ENCODE results near the gene SIPA1L3.

Gene SIPA1L3

GRCh38 chr19:38032951-38033350, 125.9 kb downstream of the SIPA1L3 start:
- no peak overlapping the region for H3K27ac ChIP-seq (ENCODE audit: low read depth, low read length, severe bottlenecking)
- H3K9me3 ChIP-seq (ENCODE audit: control insufficient read depth, low read length), result no peaks in the 10 kb centered on the region
- no peak overlapping the region for H3K4me3 ChIP-seq (ENCODE audit: extremely low read depth, insufficient read depth, low read length, poor library complexity, severe bottlenecking)
- 93 to 100% methylated on average over 2 to 4 of the region's 5 CpGs for WGBS, 2 experiments (ENCODE audit: insufficient coverage in 2 of 2)
- H3K36me3 ChIP-seq (ENCODE audit: control insufficient read depth, insufficient read depth, low read length), result peaks cover 5% of the 10 kb centered on the region
- H3K4me1 ChIP-seq (ENCODE audit: control insufficient read depth, insufficient read depth, low read length, poor library complexity, severe bottlenecking), result peaks cover 9% of the 10 kb centered on the region

GRCh38 chr19:38033658-38034491, 126.9 kb downstream of the SIPA1L3 start:
- no peak overlapping the region for H3K4me3 ChIP-seq (ENCODE audit: extremely low read depth, insufficient read depth, low read length, poor library complexity, severe bottlenecking)
- WGBS, 2 experiments (ENCODE audit: insufficient coverage in 2 of 2), result 74 to 87% methylated on average over 15 to 16 of the region's 17 CpGs

GRCh38 chr19:38034492-38034860, 127.5 kb downstream of the SIPA1L3 start:
- no peaks in the 10 kb centered on the region for H3K9me3 ChIP-seq (ENCODE audit: control insufficient read depth, low read length)
- H3K27ac ChIP-seq (ENCODE audit: low read depth, low read length, severe bottlenecking), result no peak overlapping the region
- H3K36me3 ChIP-seq (ENCODE audit: control insufficient read depth, insufficient read depth, low read length), result peaks cover 5% of the 10 kb centered on the region
- 87 to 89% methylated on average over 5 of the region's 5 CpGs for WGBS, 2 experiments (ENCODE audit: insufficient coverage in 2 of 2)
- H3K4me1 ChIP-seq (ENCODE audit: control insufficient read depth, insufficient read depth, low read length, poor library complexity, severe bottlenecking), result peaks cover 9% of the 10 kb centered on the region
- H3K4me3 ChIP-seq (ENCODE audit: extremely low read depth, insufficient read depth, low read length, poor library complexity, severe bottlenecking), result no peak overlapping the region

More at GRCh38 chr19:38033658-38034491, 126.9 kb downstream of the SIPA1L3 start:
- H3K4me1 ChIP-seq (ENCODE audit: control insufficient read depth, insufficient read depth, low read length, poor library complexity, severe bottlenecking), result peaks cover 9% of the 10 kb centered on the region
- H3K36me3 ChIP-seq (ENCODE audit: control insufficient read depth, insufficient read depth, low read length), result peaks cover 5% of the 10 kb centered on the region
- no peak overlapping the region for H3K27ac ChIP-seq (ENCODE audit: low read depth, low read length, severe bottlenecking)
- H3K9me3 ChIP-seq (ENCODE audit: control insufficient read depth, low read length), result no peaks in the 10 kb centered on the region

- Histone ChIP-seq H3K9me3 (ENCODE audit: control insufficient read depth, low read length) (no peaks in the 10 kb centered on the region), H3K36me3 (ENCODE audit: control insufficient read depth, insufficient read depth, low read length) (peaks cover 2% of the 10 kb centered on the region), H3K27ac (ENCODE audit: low read depth, low read length, severe bottlenecking) (no peak overlapping the region), H3K4me3 (ENCODE audit: extremely low read depth, insufficient read depth, low read length, poor library complexity, severe bottlenecking) (no peak overlapping the region), H3K4me1 (ENCODE audit: control insufficient read depth, insufficient read depth, low read length, poor library complexity, severe bottlenecking) (peaks cover 9% of the 10 kb centered on the region)
- WGBS, 2 experiments (ENCODE audit: insufficient coverage in 2 of 2), result 91 to 92% methylated on average over 16 of the region's 17 CpGs
Measured at GRCh38 chr19:38035515-38036495, 128.8 kb downstream of the SIPA1L3 start.

GRCh38 chr19:38036707-38037611, 130.0 kb downstream of the SIPA1L3 start:
- WGBS, 2 experiments (ENCODE audit: insufficient coverage in 2 of 2), result 73 to 79% methylated on average over 12 to 16 of the region's 18 CpGs
- H3K9me3 ChIP-seq (ENCODE audit: control insufficient read depth, low read length), result peaks cover 4% of the 10 kb centered on the region
- no peak overlapping the region for H3K27ac ChIP-seq (ENCODE audit: low read depth, low read length, severe bottlenecking)
- peaks cover 9% of the 10 kb centered on the region for H3K4me1 ChIP-seq (ENCODE audit: control insufficient read depth, insufficient read depth, low read length, poor library complexity, severe bottlenecking)
- H3K36me3 ChIP-seq (ENCODE audit: control insufficient read depth, insufficient read depth, low read length), result no peaks in the 10 kb centered on the region
- no peak overlapping the region for H3K4me3 ChIP-seq (ENCODE audit: extremely low read depth, insufficient read depth, low read length, poor library complexity, severe bottlenecking)

- H3K9me3 ChIP-seq (ENCODE audit: control insufficient read depth, low read length), result peaks cover 13% of the 10 kb centered on the region
- peaks cover 9% of the 10 kb centered on the region for H3K4me1 ChIP-seq (ENCODE audit: control insufficient read depth, insufficient read depth, low read length, poor library complexity, severe bottlenecking)
- no peaks in the 10 kb centered on the region for H3K36me3 ChIP-seq (ENCODE audit: control insufficient read depth, insufficient read depth, low read length)
- H3K27ac ChIP-seq (ENCODE audit: low read depth, low read length, severe bottlenecking), result no peak overlapping the region
- no peak overlapping the region for H3K4me3 ChIP-seq (ENCODE audit: extremely low read depth, insufficient read depth, low read length, poor library complexity, severe bottlenecking)
- WGBS, 2 experiments (ENCODE audit: insufficient coverage in 2 of 2), result 92 to 100% methylated on average over 4 to 5 of the region's 6 CpGs
Measured at GRCh38 chr19:38039966-38040365, 133.0 kb downstream of the SIPA1L3 start.

GRCh38 chr19:38042132-38042531, 135.1 kb downstream of the SIPA1L3 start:
- H3K4me1 ChIP-seq (ENCODE audit: control insufficient read depth, insufficient read depth, low read length, poor library complexity, severe bottlenecking), result no peaks in the 10 kb centered on the region
- H3K9me3 ChIP-seq (ENCODE audit: control insufficient read depth, low read length), result peaks cover 13% of the 10 kb centered on the region
- H3K4me3 ChIP-seq (ENCODE audit: extremely low read depth, insufficient read depth, low read length, poor library complexity, severe bottlenecking), result no peak overlapping the region
- no CpG with 5 or more reads among the region's 2 CpGs for WGBS, 2 experiments (ENCODE audit: insufficient coverage in 2 of 2)
- H3K36me3 ChIP-seq (ENCODE audit: control insufficient read depth, insufficient read depth, low read length), result no peaks in the 10 kb centered on the region
- no peak overlapping the region for H3K27ac ChIP-seq (ENCODE audit: low read depth, low read length, severe bottlenecking)

GRCh38 chr19:38043649-38044144, 136.7 kb downstream of the SIPA1L3 start:
- 65 to 90% methylated on average over 2 to 4 of the region's 5 CpGs for WGBS, 2 experiments (ENCODE audit: insufficient coverage in 2 of 2)
- no peak overlapping the region for H3K4me3 ChIP-seq (ENCODE audit: extremely low read depth, insufficient read depth, low read length, poor library complexity, severe bottlenecking)
- peaks cover 13% of the 10 kb centered on the region for H3K9me3 ChIP-seq (ENCODE audit: control insufficient read depth, low read length)
- no peaks in the 10 kb centered on the region for H3K36me3 ChIP-seq (ENCODE audit: control insufficient read depth, insufficient read depth, low read length)
- no peaks in the 10 kb centered on the region for H3K4me1 ChIP-seq (ENCODE audit: control insufficient read depth, insufficient read depth, low read length, poor library complexity, severe bottlenecking)
- H3K27ac ChIP-seq (ENCODE audit: low read depth, low read length, severe bottlenecking), result no peak overlapping the region

GRCh38 chr19:38044267-38045111, 137.5 kb downstream of the SIPA1L3 start:
- Histone ChIP-seq H3K4me1 (ENCODE audit: control insufficient read depth, insufficient read depth, low read length, poor library complexity, severe bottlenecking) (no peaks in the 10 kb centered on the region), H3K9me3 (ENCODE audit: control insufficient read depth, low read length) (peaks cover 13% of the 10 kb centered on the region), H3K27ac (ENCODE audit: low read depth, low read length, severe bottlenecking) (no peak overlapping the region), H3K4me3 (ENCODE audit: extremely low read depth, insufficient read depth, low read length, poor library complexity, severe bottlenecking) (no peak overlapping the region), H3K36me3 (ENCODE audit: control insufficient read depth, insufficient read depth, low read length) (no peaks in the 10 kb centered on the region)
- WGBS, 2 experiments (ENCODE audit: insufficient coverage in 2 of 2), result 75 to 78% methylated on average over 12 to 13 of the region's 16 CpGs
